Measurements from ENCODE around the gene GALT.

DNA sequence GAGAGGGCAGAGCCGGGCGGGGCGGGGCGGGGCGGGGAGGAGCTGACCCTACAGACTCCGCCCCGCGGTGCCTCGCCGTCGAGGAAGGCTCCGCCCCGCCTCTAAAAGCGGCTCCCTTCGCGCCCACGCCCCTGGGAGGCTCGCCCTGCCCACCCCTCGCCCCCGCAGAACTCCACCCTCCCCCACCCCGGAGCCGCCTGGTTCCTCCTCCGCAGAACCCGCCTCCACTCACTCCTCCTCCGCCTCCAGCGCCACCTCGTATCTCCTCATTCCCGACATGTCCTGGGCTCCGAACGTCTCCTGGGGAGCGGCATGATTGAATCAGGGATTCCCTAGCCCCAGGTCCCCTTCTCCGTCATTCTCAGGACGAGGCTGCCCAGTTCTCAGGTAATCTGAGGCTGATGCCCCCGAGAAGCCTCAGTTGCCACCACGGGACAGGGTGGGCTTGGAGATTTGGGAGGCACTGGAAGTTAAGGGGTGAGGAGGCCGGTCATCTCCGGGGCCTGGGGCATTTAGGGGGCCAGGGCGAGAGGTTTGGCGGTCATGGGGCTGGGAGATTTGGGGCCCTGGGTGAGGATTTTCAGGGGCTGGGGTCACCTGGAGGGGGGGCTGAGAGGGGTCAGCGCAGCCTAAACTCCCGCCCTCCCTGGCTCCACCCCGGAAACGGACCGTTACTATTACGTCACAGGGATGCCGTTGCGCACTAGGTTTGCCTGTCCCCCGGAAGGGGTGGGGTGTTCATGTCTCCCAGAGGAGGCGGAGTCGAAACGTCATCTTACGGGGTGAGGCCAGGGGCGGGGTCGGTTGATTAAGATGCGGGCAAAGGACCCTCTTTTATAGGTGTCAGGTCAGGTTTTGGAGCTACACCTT lies 19.1 kb downstream of the GALT start:
- TF ChIP-seq, protein P1, sequence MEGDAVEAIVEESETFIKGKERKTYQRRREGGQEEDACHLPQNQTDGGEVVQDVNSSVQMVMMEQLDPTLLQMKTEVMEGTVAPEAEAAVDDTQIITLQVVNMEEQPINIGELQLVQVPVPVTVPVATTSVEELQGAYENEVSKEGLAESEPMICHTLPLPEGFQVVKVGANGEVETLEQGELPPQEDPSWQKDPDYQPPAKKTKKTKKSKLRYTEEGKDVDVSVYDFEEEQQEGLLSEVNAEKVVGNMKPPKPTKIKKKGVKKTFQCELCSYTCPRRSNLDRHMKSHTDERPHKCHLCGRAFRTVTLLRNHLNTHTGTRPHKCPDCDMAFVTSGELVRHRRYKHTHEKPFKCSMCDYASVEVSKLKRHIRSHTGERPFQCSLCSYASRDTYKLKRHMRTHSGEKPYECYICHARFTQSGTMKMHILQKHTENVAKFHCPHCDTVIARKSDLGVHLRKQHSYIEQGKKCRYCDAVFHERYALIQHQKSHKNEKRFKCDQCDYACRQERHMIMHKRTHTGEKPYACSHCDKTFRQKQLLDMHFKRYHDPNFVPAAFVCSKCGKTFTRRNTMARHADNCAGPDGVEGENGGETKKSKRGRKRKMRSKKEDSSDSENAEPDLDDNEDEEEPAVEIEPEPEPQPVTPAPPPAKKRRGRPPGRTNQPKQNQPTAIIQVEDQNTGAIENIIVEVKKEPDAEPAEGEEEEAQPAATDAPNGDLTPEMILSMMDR (IDR thresholded peaks at IDR 0.05; ENCODE audit: low read depth, low read length, missing input control): no peak
- TF ChIP-seq, protein P2, sequence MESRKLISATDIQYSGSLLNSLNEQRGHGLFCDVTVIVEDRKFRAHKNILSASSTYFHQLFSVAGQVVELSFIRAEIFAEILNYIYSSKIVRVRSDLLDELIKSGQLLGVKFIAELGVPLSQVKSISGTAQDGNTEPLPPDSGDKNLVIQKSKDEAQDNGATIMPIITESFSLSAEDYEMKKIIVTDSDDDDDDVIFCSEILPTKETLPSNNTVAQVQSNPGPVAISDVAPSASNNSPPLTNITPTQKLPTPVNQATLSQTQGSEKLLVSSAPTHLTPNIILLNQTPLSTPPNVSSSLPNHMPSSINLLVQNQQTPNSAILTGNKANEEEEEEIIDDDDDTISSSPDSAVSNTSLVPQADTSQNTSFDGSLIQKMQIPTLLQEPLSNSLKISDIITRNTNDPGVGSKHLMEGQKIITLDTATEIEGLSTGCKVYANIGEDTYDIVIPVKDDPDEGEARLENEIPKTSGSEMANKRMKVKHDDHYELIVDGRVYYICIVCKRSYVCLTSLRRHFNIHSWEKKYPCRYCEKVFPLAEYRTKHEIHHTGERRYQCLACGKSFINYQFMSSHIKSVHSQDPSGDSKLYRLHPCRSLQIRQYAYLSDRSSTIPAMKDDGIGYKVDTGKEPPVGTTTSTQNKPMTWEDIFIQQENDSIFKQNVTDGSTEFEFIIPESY (IDR thresholded peaks at IDR 0.05): no peak
- TF ChIP-seq RAD21 (IDR thresholded peaks at IDR 0.05): no peak
- peak; percentile 94 to 98 for TF ChIP-seq EGR1 (IDR thresholded peaks at IDR 0.05; ENCODE audit: low read depth in 2 of 2)
- TF ChIP-seq YY1 (IDR thresholded peaks at IDR 0.05): peak; percentile 66
- TF ChIP-seq, protein P3, sequence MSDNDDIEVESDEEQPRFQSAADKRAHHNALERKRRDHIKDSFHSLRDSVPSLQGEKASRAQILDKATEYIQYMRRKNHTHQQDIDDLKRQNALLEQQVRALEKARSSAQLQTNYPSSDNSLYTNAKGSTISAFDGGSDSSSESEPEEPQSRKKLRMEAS (IDR thresholded peaks at IDR 0.05): peak; percentile 40
- TF ChIP-seq TAF1 (conservative IDR thresholded peaks at IDR 0.05): peak; percentile 98
- TF ChIP-seq SP1 (IDR thresholded peaks at IDR 0.05): no peak
- TF ChIP-seq GABPA (IDR thresholded peaks at IDR 0.05 in 1 of 2, conservative IDR thresholded peaks at IDR 0.05 in 1 of 2): peak; percentile 95 to 96

Measured in liver (tissue), 3 donors.